ENCODE data around the gene LRRC70. TPM values are rescaled to one million over a fixed set of nuclear protein-coding genes. Genes with fewer than 3 reads are reported as not detected.

The LRRC70 gene
- polyA plus RNA-seq, 1 donor from 2014 or later = 2.2 TPM

DNA sequence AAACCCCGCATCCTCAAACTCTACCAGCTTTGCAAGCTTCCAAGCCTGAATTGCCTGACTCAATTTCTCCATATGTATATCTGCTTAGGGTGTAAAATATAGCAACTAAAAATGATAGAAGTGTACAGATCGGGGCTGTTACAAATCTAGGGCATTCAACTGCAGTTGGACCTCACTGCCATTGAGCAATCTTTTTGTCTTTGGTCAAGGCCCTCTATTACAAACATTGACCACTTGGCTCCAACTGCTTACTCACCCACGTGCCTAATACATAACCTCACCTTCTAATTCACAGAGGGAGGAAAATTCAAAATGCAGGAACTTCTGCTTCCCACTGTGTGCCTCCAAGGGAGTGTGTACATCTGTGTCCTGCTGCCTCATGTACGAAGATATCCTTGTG lies 10.0 kb downstream of the LRRC70 start:
- H3K79me2 ChIP-seq (replicated peaks; ENCODE audit: insufficient read depth, low read length) = no peaks in the 10 kb centered on the region
- no peak overlapping the region for H3K4me2 ChIP-seq (ENCODE audit: low read length)
- no peaks in the 10 kb centered on the region for H4K20me1 ChIP-seq (ENCODE audit: insufficient read depth)
- no peaks in the 10 kb centered on the region for H3K36me3 ChIP-seq (ENCODE audit: insufficient read depth, low read length)
- no peak overlapping the region for H2AFZ ChIP-seq (ENCODE audit: low read depth, low read length)
- no peak overlapping the region for H3K9ac ChIP-seq (ENCODE audit: low read length)
- no peak overlapping the region for H3K27ac ChIP-seq (ENCODE audit: low read length)
- TF ChIP-seq EP300 (conservative IDR thresholded peaks at IDR 0.05; ENCODE audit: poor library complexity, severe bottlenecking) (no peak), MXI1 (conservative IDR thresholded peaks at IDR 0.05; ENCODE audit: poor library complexity, severe bottlenecking) (no peak), EZH2 (IDR thresholded peaks at IDR 0.05; ENCODE audit: borderline replicate concordance, insufficient read depth, low read length, poor library complexity, severe bottlenecking) (no peak), TAF1 (IDR thresholded peaks at IDR 0.05; ENCODE audit: low read depth) (no peak), POLR2AphosphoS5 (IDR thresholded peaks at IDR 0.05) (no peak), RAD21 (conservative IDR thresholded peaks at IDR 0.05) (no peak), SMC3 (conservative IDR thresholded peaks at IDR 0.05; ENCODE audit: poor library complexity) (no peak)
- TF ChIP-seq, protein P1, sequence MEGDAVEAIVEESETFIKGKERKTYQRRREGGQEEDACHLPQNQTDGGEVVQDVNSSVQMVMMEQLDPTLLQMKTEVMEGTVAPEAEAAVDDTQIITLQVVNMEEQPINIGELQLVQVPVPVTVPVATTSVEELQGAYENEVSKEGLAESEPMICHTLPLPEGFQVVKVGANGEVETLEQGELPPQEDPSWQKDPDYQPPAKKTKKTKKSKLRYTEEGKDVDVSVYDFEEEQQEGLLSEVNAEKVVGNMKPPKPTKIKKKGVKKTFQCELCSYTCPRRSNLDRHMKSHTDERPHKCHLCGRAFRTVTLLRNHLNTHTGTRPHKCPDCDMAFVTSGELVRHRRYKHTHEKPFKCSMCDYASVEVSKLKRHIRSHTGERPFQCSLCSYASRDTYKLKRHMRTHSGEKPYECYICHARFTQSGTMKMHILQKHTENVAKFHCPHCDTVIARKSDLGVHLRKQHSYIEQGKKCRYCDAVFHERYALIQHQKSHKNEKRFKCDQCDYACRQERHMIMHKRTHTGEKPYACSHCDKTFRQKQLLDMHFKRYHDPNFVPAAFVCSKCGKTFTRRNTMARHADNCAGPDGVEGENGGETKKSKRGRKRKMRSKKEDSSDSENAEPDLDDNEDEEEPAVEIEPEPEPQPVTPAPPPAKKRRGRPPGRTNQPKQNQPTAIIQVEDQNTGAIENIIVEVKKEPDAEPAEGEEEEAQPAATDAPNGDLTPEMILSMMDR (IDR thresholded peaks at IDR 0.05; ENCODE audit: poor library complexity, severe bottlenecking) = no peak
- TF ChIP-seq, protein P2, sequence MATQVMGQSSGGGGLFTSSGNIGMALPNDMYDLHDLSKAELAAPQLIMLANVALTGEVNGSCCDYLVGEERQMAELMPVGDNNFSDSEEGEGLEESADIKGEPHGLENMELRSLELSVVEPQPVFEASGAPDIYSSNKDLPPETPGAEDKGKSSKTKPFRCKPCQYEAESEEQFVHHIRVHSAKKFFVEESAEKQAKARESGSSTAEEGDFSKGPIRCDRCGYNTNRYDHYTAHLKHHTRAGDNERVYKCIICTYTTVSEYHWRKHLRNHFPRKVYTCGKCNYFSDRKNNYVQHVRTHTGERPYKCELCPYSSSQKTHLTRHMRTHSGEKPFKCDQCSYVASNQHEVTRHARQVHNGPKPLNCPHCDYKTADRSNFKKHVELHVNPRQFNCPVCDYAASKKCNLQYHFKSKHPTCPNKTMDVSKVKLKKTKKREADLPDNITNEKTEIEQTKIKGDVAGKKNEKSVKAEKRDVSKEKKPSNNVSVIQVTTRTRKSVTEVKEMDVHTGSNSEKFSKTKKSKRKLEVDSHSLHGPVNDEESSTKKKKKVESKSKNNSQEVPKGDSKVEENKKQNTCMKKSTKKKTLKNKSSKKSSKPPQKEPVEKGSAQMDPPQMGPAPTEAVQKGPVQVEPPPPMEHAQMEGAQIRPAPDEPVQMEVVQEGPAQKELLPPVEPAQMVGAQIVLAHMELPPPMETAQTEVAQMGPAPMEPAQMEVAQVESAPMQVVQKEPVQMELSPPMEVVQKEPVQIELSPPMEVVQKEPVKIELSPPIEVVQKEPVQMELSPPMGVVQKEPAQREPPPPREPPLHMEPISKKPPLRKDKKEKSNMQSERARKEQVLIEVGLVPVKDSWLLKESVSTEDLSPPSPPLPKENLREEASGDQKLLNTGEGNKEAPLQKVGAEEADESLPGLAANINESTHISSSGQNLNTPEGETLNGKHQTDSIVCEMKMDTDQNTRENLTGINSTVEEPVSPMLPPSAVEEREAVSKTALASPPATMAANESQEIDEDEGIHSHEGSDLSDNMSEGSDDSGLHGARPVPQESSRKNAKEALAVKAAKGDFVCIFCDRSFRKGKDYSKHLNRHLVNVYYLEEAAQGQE (IDR thresholded peaks at IDR 0.05; ENCODE audit: borderline replicate concordance) = no peak
- no peak overlapping the region for H3K4me3 ChIP-seq (ENCODE audit: low read length)
- H3F3A ChIP-seq (ENCODE audit: insufficient read depth, low read length, poor library complexity, severe bottlenecking) = no peaks in the 10 kb centered on the region
- no peaks in the 10 kb centered on the region for H3K9me3 ChIP-seq (ENCODE audit: low read length)
- no peaks in the 10 kb centered on the region for H3K27me3 ChIP-seq (ENCODE audit: insufficient read depth, low read depth, low read length)
- no peaks in the 10 kb centered on the region for H3K9me2 ChIP-seq (ENCODE audit: insufficient read depth, low read length)

DNA sequence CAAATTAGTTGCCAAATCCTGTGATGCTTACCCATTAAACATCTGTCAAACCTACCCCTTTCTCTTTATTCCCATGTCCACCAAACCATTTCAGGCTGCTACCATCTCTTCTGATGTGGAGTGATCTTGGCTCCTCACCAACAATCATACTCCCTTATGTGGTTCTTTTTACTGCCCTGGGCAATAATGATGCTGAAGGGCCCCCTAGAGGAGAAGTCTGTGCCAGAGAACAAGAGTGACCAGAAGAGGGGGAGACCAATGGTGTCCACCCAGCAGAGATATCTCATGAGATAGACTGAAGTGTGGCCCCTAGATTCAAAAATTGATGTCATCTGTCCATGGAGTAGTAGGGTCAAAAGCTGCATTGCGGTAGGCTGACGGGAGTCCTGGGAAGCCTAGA lies 10.9 kb downstream of the LRRC70 start:
- H3K4me3 ChIP-seq (ENCODE audit: low read length) = no peak overlapping the region
- no peaks in the 10 kb centered on the region for H3K9me3 ChIP-seq (ENCODE audit: low read length)
- H3K9me2 ChIP-seq (ENCODE audit: insufficient read depth, low read length) = no peaks in the 10 kb centered on the region

More for the DNA sequence above, 10.9 kb downstream of the LRRC70 start:
- H3K27me3 ChIP-seq (ENCODE audit: insufficient read depth, low read depth, low read length) = no peaks in the 10 kb centered on the region
- H4K20me1 ChIP-seq (ENCODE audit: insufficient read depth) = no peaks in the 10 kb centered on the region
- H3K27ac ChIP-seq (ENCODE audit: low read length) = no peak overlapping the region
- no peak overlapping the region for H2AFZ ChIP-seq (ENCODE audit: low read depth, low read length)
- no peaks in the 10 kb centered on the region for H3F3A ChIP-seq (ENCODE audit: insufficient read depth, low read length, poor library complexity, severe bottlenecking)
- no peak overlapping the region for H3K9ac ChIP-seq (ENCODE audit: low read length)
- no peak overlapping the region for H3K4me2 ChIP-seq (ENCODE audit: low read length)
- TF ChIP-seq RAD21 (conservative IDR thresholded peaks at IDR 0.05) (no peak), MXI1 (conservative IDR thresholded peaks at IDR 0.05; ENCODE audit: poor library complexity, severe bottlenecking) (no peak), EP300 (conservative IDR thresholded peaks at IDR 0.05; ENCODE audit: poor library complexity, severe bottlenecking) (no peak)
- TF ChIP-seq, protein P1 (IDR thresholded peaks at IDR 0.05; ENCODE audit: poor library complexity, severe bottlenecking) = no peak
- TF ChIP-seq, protein P2 (IDR thresholded peaks at IDR 0.05; ENCODE audit: borderline replicate concordance) = no peak
- H3K79me2 ChIP-seq (replicated peaks; ENCODE audit: insufficient read depth, low read length) = no peaks in the 10 kb centered on the region
- no peaks in the 10 kb centered on the region for H3K36me3 ChIP-seq (ENCODE audit: insufficient read depth, low read length)
